ENCODE data around the gene TMEM131. TPM values are rescaled to one million over a fixed set of nuclear protein-coding genes. Genes with fewer than 3 reads are reported as not detected.
"Not testable (repeated sequence)": the region's sequence is repeated elsewhere in the genome, so short reads cannot be mapped to it uniquely, and the experiment has no call there.

TMEM131 gene
- total RNA-seq, 3 donors from 2014 or later = 58.3 to 110 (median 67.7) TPM

GRCh38 chr2:97845818-97846217 lies 149.9 kb downstream of the TMEM131 start:
- no peak for DNase-seq
- no peaks in the 10 kb centered on the region for H3K9me3 ChIP-seq
- no peaks in the 10 kb centered on the region for H3K36me3 ChIP-seq (ENCODE audit: low read depth)
- intact Hi-C loops (cut with DNase I, micrococcal nuclease) = no loop called here
- H3K4me1 ChIP-seq (ENCODE audit: low read depth) = peaks cover 6% of the 10 kb centered on the region
- TF ChIP-seq, protein P1, sequence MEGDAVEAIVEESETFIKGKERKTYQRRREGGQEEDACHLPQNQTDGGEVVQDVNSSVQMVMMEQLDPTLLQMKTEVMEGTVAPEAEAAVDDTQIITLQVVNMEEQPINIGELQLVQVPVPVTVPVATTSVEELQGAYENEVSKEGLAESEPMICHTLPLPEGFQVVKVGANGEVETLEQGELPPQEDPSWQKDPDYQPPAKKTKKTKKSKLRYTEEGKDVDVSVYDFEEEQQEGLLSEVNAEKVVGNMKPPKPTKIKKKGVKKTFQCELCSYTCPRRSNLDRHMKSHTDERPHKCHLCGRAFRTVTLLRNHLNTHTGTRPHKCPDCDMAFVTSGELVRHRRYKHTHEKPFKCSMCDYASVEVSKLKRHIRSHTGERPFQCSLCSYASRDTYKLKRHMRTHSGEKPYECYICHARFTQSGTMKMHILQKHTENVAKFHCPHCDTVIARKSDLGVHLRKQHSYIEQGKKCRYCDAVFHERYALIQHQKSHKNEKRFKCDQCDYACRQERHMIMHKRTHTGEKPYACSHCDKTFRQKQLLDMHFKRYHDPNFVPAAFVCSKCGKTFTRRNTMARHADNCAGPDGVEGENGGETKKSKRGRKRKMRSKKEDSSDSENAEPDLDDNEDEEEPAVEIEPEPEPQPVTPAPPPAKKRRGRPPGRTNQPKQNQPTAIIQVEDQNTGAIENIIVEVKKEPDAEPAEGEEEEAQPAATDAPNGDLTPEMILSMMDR (IDR thresholded peaks at IDR 0.05) = no peak
- ATAC-seq = no peak
- H3K4me3 ChIP-seq = no peak overlapping the region

DNA sequence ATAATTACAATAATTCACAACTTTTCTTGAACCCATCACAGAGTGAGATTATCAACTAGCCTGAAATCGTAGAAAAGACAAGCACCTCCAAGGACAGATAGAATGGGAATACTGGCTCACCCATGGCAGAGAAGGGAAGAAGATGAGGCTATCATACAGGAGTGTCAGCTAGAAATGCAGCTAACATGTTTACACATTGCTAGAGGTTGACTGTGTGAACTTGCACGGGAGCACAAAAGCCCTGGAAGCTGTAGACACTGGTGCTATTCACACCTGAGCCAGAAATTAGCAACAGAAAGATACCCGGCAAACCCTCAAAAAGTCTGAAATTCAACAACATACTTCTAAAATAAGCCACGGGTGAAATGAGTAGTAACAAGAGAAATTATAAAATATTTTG lies 150.6 kb downstream of the TMEM131 start:
- ATAC-seq (no peak), DNase-seq (no peak)
- no peaks in the 10 kb centered on the region for H3K36me3 ChIP-seq (ENCODE audit: low read depth)
- no peak overlapping the region for H3K4me3 ChIP-seq
- TF ChIP-seq, protein P1 (IDR thresholded peaks at IDR 0.05) = no peak
- intact Hi-C loops (cut with DNase I, micrococcal nuclease) = no loop called here
- no peaks in the 10 kb centered on the region for H3K9me3 ChIP-seq
- H3K4me1 ChIP-seq (ENCODE audit: low read depth) = peaks cover 6% of the 10 kb centered on the region

- H3K4me3 ChIP-seq = no peak overlapping the region
- TF ChIP-seq, protein P1 (IDR thresholded peaks at IDR 0.05) = no peak
- DNase-seq (peak in 1 of 3 donors; percentile 6), ATAC-seq (peak; percentile 85)
- no peaks in the 10 kb centered on the region for H3K36me3 ChIP-seq (ENCODE audit: low read depth)
- intact Hi-C loops (cut with DNase I, micrococcal nuclease) = no loop called here
- no peaks in the 10 kb centered on the region for H3K9me3 ChIP-seq
- peaks cover 6% of the 10 kb centered on the region for H3K4me1 ChIP-seq (ENCODE audit: low read depth)
Measured at GRCh38 chr2:97844311-97844859, 151.4 kb downstream of the TMEM131 start.

DNA sequence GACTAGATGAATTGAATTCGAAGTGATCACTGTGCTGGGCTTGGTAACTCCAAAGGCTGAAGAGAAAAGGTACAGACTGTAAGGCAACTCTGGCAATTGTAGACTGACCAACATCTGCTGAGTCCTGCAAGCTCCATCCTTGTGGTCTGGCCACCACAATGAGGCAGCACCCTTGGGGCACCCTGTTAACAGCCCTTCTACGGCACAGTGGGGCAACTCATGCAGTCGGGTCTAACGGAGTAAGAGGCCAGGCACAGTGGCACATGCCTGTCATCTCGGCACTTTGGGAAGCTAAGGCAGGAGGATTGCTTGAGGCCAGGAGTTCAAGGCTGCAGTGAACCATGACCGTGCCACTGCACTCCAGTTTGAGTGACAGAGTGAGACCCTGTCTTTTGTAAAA lies 155.6 kb downstream of the TMEM131 start:
- intact Hi-C loops (cut with DNase I, micrococcal nuclease) = no loop called here
- ATAC-seq (no peak), DNase-seq (no peak)
- TF ChIP-seq, protein P1 (IDR thresholded peaks at IDR 0.05) = no peak
- no peaks in the 10 kb centered on the region for H3K36me3 ChIP-seq (ENCODE audit: low read depth)
- no peak overlapping the region for H3K4me3 ChIP-seq
- peaks cover 5% of the 10 kb centered on the region for H3K4me1 ChIP-seq (ENCODE audit: low read depth)
- H3K9me3 ChIP-seq = no peaks in the 10 kb centered on the region

DNA sequence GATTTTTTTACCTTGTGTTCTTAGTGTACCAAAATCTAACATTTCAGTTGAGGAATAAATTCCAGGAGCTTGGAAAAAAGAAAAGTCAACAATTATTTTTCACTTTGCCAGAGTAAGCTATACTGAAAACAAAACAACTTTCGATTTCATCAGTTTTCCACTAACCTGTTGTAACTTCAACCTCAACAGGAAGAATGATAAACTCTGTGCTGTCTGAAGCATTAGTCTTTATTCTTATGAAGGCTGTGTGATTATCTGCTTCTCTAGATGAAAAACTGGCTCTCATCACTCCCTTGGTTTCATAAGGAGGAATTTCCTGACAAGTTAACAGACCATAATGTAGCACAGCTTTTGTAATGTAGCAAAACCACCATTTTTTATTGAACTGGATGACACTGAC lies 161.1 kb downstream of the TMEM131 start:
- no peaks in the 10 kb centered on the region for H3K36me3 ChIP-seq (ENCODE audit: low read depth)
- TF ChIP-seq, protein P1 (IDR thresholded peaks at IDR 0.05) = no peak
- intact Hi-C loops (cut with DNase I, micrococcal nuclease) = no loop called here
- H3K9me3 ChIP-seq = no peaks in the 10 kb centered on the region
- DNase-seq (no peak), ATAC-seq (no peak)
- H3K4me1 ChIP-seq (ENCODE audit: low read depth) = no peaks in the 10 kb centered on the region
- H3K4me3 ChIP-seq = no peak overlapping the region

GRCh38 chr2:97831121-97831520 lies 164.6 kb downstream of the TMEM131 start:
- no peak for ATAC-seq
- H3K4me1 ChIP-seq (ENCODE audit: low read depth) = no peaks in the 10 kb centered on the region
- H3K9me3 ChIP-seq = no peaks in the 10 kb centered on the region
- intact Hi-C loops (cut with DNase I, micrococcal nuclease) = no loop called here
- TF ChIP-seq, protein P1 (IDR thresholded peaks at IDR 0.05) = no peak
- DNase-seq = no peak
- no peaks in the 10 kb centered on the region for H3K36me3 ChIP-seq (ENCODE audit: low read depth)
- no peak overlapping the region for H3K4me3 ChIP-seq

DNA sequence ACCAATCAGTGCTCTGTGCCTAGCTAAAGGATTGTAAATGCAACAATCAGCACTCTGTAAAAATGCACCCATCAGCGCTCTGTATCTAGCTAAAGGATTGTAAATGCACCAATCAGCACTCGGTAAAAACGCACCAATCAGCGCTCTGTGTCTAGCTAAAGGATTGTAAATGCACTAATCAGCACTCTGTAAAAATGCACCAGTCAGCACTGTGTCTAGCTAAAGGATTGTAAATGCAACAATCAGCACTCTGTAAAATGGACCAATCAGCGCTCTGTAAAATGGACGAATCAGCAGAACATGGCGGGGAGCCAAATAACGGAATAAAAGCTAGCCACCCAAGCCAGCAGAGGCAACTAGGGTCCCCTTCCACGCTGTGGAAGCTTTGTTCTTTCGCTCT lies 166.5 kb downstream of the TMEM131 start:
- H3K36me3 ChIP-seq (ENCODE audit: low read depth); H3K9me3 ChIP-seq; DNase-seq; H3K4me1 ChIP-seq (ENCODE audit: low read depth); ATAC-seq; H3K4me3 ChIP-seq; intact Hi-C loops (cut with DNase I, micrococcal nuclease): not testable (repeated sequence)

GRCh38 chr2:97827013-97827412 lies 168.7 kb downstream of the TMEM131 start:
- H3K36me3 ChIP-seq (ENCODE audit: low read depth); intact Hi-C loops (cut with DNase I, micrococcal nuclease); ATAC-seq; H3K4me1 ChIP-seq (ENCODE audit: low read depth); DNase-seq; H3K9me3 ChIP-seq; H3K4me3 ChIP-seq: not testable (repeated sequence)
